ENCODE measurements around the gene PRKG1.

GRCh38 chr10:51743146-51743545 lies 668.9 kb downstream of the PRKG1 start:
- no peak for TF ChIP-seq CTCF (IDR thresholded peaks at IDR 0.05)
- TF ChIP-seq POLR2A (IDR thresholded peaks at IDR 0.05) = no peak
